A549 (cell line): ENCODE results near the gene TOB1.

Experiments
- BHLHE40 ChIP-seq: IDR thresholded peaks from 2 replicates; pipeline ENCODE4 v1.6.1; 2012; ENCODE audit warnings: low read depth, low read length, inconsistent platforms
- ESRRA ChIP-seq: fragments of 150-350 bp; IDR thresholded peaks from 2 replicates; pipeline ENCODE4 v1.6.1; 2014; ENCODE audit warnings: mild to moderate bottlenecking, low read length, borderline replicate concordance
- FOSL2 ChIP-seq, 2 experiments: fragments of 450-650 bp in 1 of 2; fragments of >200 bp in 1 of 2; sonication (Bioruptor Twin) in 1 of 2; formaldehyde crosslinking; IDR thresholded peaks; 2 replicates each; pipeline versions ENCODE4 v1.5.0 to v1.6.1; 2016 to 2020; ENCODE audit warnings: mild to moderate bottlenecking in 1 of 2, moderate library complexity in 1 of 2
- HOXB13 ChIP-seq: fragments of 250-450 bp; sonication (Bioruptor Pico); IDR thresholded peaks from 2 replicates; pipeline ENCODE4 v1.5.0; 2020; ENCODE audit warnings: low read depth, mild to moderate bottlenecking, moderate library complexity
- POLR2A ChIP-seq: IDR thresholded peaks from 2 replicates; pipeline ENCODE4 v1.6.1; 2012; ENCODE audit warnings: mild to moderate bottlenecking, low read length
- RNF2 ChIP-seq: fragments of 200-600 bp; sonication (generic); IDR thresholded peaks from 2 replicates; pipeline ENCODE4 v1.6.1; 2016; ENCODE audit warnings: low read depth, mild to moderate bottlenecking, antibody characterized with exemption, moderate library complexity, borderline replicate concordance
- TF ChIP-seq, protein P1 (sequence below): IDR thresholded peaks from 2 replicates; pipeline ENCODE4 v1.6.1; 2012
- TF ChIP-seq, protein P2 (sequence below): fragments of >200 bp; sonication (Bioruptor Twin); formaldehyde crosslinking; IDR thresholded peaks from 3 replicates; pipeline ENCODE4 v1.5.1; 2016
- TF ChIP-seq, protein P3 (sequence below): fragments of 200-600 bp; sonication (generic); IDR thresholded peaks from 2 replicates; pipeline ENCODE4 v1.6.1; 2016; ENCODE audit warnings: antibody characterized with exemption, mild to moderate bottlenecking, moderate library complexity

DNA sequence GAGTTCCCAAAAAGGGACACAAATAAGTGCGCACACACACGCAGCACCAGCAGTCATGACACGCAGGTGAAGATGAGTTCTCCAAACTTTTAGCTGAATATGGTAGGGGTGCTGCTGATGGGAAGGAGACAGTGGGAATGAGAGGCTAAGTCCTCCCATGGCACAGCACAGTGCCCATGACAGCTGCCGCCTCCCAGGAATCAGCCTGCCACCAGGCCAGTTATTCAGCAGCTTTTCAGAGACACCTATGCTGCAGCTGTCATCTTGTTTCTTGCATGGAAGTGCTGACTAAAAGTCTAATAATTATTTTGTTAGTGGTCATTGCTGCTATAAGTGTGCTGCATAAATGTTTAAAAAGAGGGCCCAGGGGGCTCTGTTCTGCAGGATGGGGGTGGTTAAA is 18.6 kb downstream of the TOB1 start:
- TF ChIP-seq, protein P1, sequence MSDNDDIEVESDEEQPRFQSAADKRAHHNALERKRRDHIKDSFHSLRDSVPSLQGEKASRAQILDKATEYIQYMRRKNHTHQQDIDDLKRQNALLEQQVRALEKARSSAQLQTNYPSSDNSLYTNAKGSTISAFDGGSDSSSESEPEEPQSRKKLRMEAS: no peak
- TF ChIP-seq BHLHE40: no peak
- no peak for TF ChIP-seq FOSL2 (IDR thresholded peaks at IDR 0.05)
- TF ChIP-seq FOSL2 (CRISPR knock-in tag; IDR thresholded peaks at IDR 0.05): no peak
- TF ChIP-seq RNF2: no peak
- TF ChIP-seq POLR2A: no peak
- TF ChIP-seq, protein P2, sequence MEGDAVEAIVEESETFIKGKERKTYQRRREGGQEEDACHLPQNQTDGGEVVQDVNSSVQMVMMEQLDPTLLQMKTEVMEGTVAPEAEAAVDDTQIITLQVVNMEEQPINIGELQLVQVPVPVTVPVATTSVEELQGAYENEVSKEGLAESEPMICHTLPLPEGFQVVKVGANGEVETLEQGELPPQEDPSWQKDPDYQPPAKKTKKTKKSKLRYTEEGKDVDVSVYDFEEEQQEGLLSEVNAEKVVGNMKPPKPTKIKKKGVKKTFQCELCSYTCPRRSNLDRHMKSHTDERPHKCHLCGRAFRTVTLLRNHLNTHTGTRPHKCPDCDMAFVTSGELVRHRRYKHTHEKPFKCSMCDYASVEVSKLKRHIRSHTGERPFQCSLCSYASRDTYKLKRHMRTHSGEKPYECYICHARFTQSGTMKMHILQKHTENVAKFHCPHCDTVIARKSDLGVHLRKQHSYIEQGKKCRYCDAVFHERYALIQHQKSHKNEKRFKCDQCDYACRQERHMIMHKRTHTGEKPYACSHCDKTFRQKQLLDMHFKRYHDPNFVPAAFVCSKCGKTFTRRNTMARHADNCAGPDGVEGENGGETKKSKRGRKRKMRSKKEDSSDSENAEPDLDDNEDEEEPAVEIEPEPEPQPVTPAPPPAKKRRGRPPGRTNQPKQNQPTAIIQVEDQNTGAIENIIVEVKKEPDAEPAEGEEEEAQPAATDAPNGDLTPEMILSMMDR: no peak
- TF ChIP-seq, protein P3, sequence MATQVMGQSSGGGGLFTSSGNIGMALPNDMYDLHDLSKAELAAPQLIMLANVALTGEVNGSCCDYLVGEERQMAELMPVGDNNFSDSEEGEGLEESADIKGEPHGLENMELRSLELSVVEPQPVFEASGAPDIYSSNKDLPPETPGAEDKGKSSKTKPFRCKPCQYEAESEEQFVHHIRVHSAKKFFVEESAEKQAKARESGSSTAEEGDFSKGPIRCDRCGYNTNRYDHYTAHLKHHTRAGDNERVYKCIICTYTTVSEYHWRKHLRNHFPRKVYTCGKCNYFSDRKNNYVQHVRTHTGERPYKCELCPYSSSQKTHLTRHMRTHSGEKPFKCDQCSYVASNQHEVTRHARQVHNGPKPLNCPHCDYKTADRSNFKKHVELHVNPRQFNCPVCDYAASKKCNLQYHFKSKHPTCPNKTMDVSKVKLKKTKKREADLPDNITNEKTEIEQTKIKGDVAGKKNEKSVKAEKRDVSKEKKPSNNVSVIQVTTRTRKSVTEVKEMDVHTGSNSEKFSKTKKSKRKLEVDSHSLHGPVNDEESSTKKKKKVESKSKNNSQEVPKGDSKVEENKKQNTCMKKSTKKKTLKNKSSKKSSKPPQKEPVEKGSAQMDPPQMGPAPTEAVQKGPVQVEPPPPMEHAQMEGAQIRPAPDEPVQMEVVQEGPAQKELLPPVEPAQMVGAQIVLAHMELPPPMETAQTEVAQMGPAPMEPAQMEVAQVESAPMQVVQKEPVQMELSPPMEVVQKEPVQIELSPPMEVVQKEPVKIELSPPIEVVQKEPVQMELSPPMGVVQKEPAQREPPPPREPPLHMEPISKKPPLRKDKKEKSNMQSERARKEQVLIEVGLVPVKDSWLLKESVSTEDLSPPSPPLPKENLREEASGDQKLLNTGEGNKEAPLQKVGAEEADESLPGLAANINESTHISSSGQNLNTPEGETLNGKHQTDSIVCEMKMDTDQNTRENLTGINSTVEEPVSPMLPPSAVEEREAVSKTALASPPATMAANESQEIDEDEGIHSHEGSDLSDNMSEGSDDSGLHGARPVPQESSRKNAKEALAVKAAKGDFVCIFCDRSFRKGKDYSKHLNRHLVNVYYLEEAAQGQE: no peak
- TF ChIP-seq HOXB13 (CRISPR knock-in tag): no peak
- TF ChIP-seq ESRRA: no peak
